GM23248 (cell line): ENCODE results near the gene KDM2B. TPM values are rescaled to one million over a fixed set of nuclear protein-coding genes. Genes with fewer than 3 reads are reported as not detected.

Experiments
- DNase-seq: peaks from one replicate; pipeline ENCODE4 v3.0.0-alpha.2; 2015
- H2AFZ ChIP-seq: fragments of 200-600 bp; sonication (generic); 2 replicates; pipeline ENCODE4 v1.6.1; 2016; ENCODE audit warnings: antibody characterized with exemption
- H3F3A ChIP-seq: fragments of 200-600 bp; sonication (generic); 2 replicates; pipeline ENCODE4 v1.6.1; 2016; ENCODE audit warnings: mild to moderate bottlenecking, antibody characterized with exemption, mixed run types; ENCODE audit not compliant: insufficient read depth
- H3K27ac ChIP-seq: fragments of 200-600 bp; sonication (generic); 2 replicates; pipeline ENCODE4 v1.5.1; 2016; ENCODE audit warnings: mild to moderate bottlenecking
- H3K27me3 ChIP-seq: fragments of 200-600 bp; sonication (generic); replicated peaks from 2 replicates; pipeline ENCODE4 v1.6.1; 2016; ENCODE audit warnings: mild to moderate bottlenecking; ENCODE audit not compliant: insufficient read depth
- H3K36me3 ChIP-seq: fragments of 200-600 bp; sonication (generic); 2 replicates; pipeline ENCODE4 v1.6.1; 2016; ENCODE audit warnings: low read depth, mild to moderate bottlenecking
- H3K4me1 ChIP-seq: fragments of 200-600 bp; sonication (generic); 2 replicates; pipeline ENCODE4 v1.6.1; 2016; ENCODE audit warnings: mild to moderate bottlenecking; ENCODE audit not compliant: insufficient read depth
- H3K4me2 ChIP-seq: fragments of 200-600 bp; sonication (generic); one replicate; pipeline ENCODE4 v1.6.1; 2016; ENCODE audit warnings: mild to moderate bottlenecking; ENCODE audit not compliant: unreplicated experiment
- H3K4me3 ChIP-seq: fragments of 200-600 bp; sonication (generic); 2 replicates; pipeline ENCODE4 v1.5.1; 2016; ENCODE audit warnings: mild to moderate bottlenecking
- H3K79me2 ChIP-seq: fragments of 200-600 bp; sonication (generic); 2 replicates; pipeline ENCODE4 v1.6.1; 2016; ENCODE audit warnings: mild to moderate bottlenecking; ENCODE audit not compliant: insufficient read depth
- H3K9ac ChIP-seq: fragments of 200-600 bp; sonication (generic); 2 replicates; pipeline ENCODE4 v1.6.1; 2016; ENCODE audit warnings: mild to moderate bottlenecking
- H3K9me2 ChIP-seq: fragments of 200-600 bp; sonication (generic); 2 replicates; pipeline ENCODE4 v1.6.1; 2016; ENCODE audit warnings: mixed run types, mild to moderate bottlenecking, moderate library complexity; ENCODE audit not compliant: insufficient read depth
- H3K9me3 ChIP-seq: fragments of 200-600 bp; sonication (generic); one replicate; pipeline ENCODE4 v1.6.1; 2017; ENCODE audit warnings: low read depth
- H4K20me1 ChIP-seq: fragments of 200-600 bp; sonication (generic); 2 replicates; pipeline ENCODE4 v1.6.0; 2016; ENCODE audit not compliant: insufficient read depth
- EZH2 ChIP-seq: fragments of 200-600 bp; sonication (generic); IDR thresholded peaks from 2 replicates; pipeline ENCODE4 v1.6.1; 2018; ENCODE audit warnings: antibody characterized with exemption, mild to moderate bottlenecking; ENCODE audit not compliant: insufficient read depth, poor library complexity, severe bottlenecking
- EZH2phosphoT487 ChIP-seq: fragments of 200-600 bp; sonication (generic); IDR thresholded peaks from 2 replicates; pipeline ENCODE4 v1.6.1; 2018; ENCODE audit warnings: antibody characterized with exemption, moderate library complexity, mild to moderate bottlenecking, low read depth; ENCODE audit not compliant: insufficient read depth
- WGBS, 2 experiments: methylation state at CpG; one replicate each; pipeline ENCODE4 v1.1.6; 2015 to 2017; ENCODE audit warnings: low lambda C conversion rate in 2 of 2, low coverage in 1 of 2; ENCODE audit errors: missing lambda C conversion rate in 2 of 2; 5-methylcytosine and 5-hydroxymethylcytosine counted together
- in situ Hi-C: fragments of 300-500 bp; cut with MboI; formaldehyde crosslinking; loops from 2 replicates; pipeline ENCODE4 v1.15.0; 2020
- polyA plus RNA-seq: library from polyadenylated mRNA; unstranded; fragments of >200 nt; fragmentation: Nextera tagmentation; extraction: Ambion mirVana; gene quantifications from 2 replicates; pipeline ENCODE4 v1.2.1, GENCODE V29; 2016
- total RNA-seq: library from RNA; depleted of rRNA; stranded (reverse); fragments of >200 nt; shearing (Covaris generic); gene quantifications from 2 replicates; pipeline ENCODE4 v1.2.3, GENCODE V29; 2014

Gene KDM2B
- total and polyA plus RNA-seq, 2 experiments from 2014 or later = 8.2 to 20.1 TPM

- Histone ChIP-seq H3K9me2 (no peaks in the 10 kb centered on the region), H4K20me1 (no peaks in the 10 kb centered on the region), H3K4me1 (peaks cover 4% of the 10 kb centered on the region; the same call in 1 of the 2 replicates), H2AFZ (no peak overlapping the region), H3K27ac (no peak overlapping the region), H3F3A (peaks cover 8% of the 10 kb centered on the region; the same call in 1 of the 2 replicates), H3K36me3 (no peaks in the 10 kb centered on the region), H3K79me2 (no peaks in the 10 kb centered on the region), H3K27me3 (no peaks in the 10 kb centered on the region), H3K4me2 (no peak overlapping the region), H3K4me3 (no peak overlapping the region), H3K9ac (no peak overlapping the region), H3K9me3 (no peaks in the 10 kb centered on the region)
- in situ Hi-C loops = no loop called here
- 88 to 98% methylated on average over 7 of the region's 7 CpGs for whole genome bisulfite sequencing, 2 experiments
- no peak for DNase-seq
- TF ChIP-seq EZH2phosphoT487 = no peak
- no peak for TF ChIP-seq EZH2
These were observed 51.6 kb downstream of the KDM2B start for GRCh38 chr12:121529184-121529583.

- WGBS, 2 experiments = 92 to 94% methylated on average over 8 of the region's 8 CpGs
- no peak for DNase-seq
- H2AFZ ChIP-seq = no peak overlapping the region
- H4K20me1 ChIP-seq = no peaks in the 10 kb centered on the region
- H3K9ac ChIP-seq = no peak overlapping the region
- H3K27ac ChIP-seq = no peak overlapping the region
- H3F3A ChIP-seq = no peaks in the 10 kb centered on the region
- no peaks in the 10 kb centered on the region for H3K79me2 ChIP-seq
- H3K4me1 ChIP-seq = no peaks in the 10 kb centered on the region
- H3K27me3 ChIP-seq = no peaks in the 10 kb centered on the region
- no peak overlapping the region for H3K4me2 ChIP-seq
- H3K9me2 ChIP-seq = no peaks in the 10 kb centered on the region
- H3K9me3 ChIP-seq = no peaks in the 10 kb centered on the region
- H3K36me3 ChIP-seq = no peaks in the 10 kb centered on the region
- in situ Hi-C loops = no loop called here
- no peak for TF ChIP-seq EZH2
- no peak for TF ChIP-seq EZH2phosphoT487
- no peak overlapping the region for H3K4me3 ChIP-seq
These were observed 55.4 kb downstream of the KDM2B start for GRCh38 chr12:121525411-121525810.

GRCh38 chr12:121524196-121524916, 56.5 kb downstream of the KDM2B start:
- no peak overlapping the region for H2AFZ ChIP-seq
- no peak overlapping the region for H3K4me3 ChIP-seq
- no peak overlapping the region for H3K27ac ChIP-seq
- H4K20me1 ChIP-seq = no peaks in the 10 kb centered on the region
- no peaks in the 10 kb centered on the region for H3K4me1 ChIP-seq
- no peak overlapping the region for H3K4me2 ChIP-seq
- in situ Hi-C loops = no loop called here
- no peaks in the 10 kb centered on the region for H3K79me2 ChIP-seq
- no peak for TF ChIP-seq EZH2
- TF ChIP-seq EZH2phosphoT487 = no peak
- 69 to 71% methylated on average over 16 of the region's 16 CpGs for WGBS, 2 experiments
- H3F3A ChIP-seq = no peaks in the 10 kb centered on the region
- H3K9me3 ChIP-seq = no peaks in the 10 kb centered on the region
- H3K9me2 ChIP-seq = no peaks in the 10 kb centered on the region
- H3K9ac ChIP-seq = no peak overlapping the region
- H3K36me3 ChIP-seq = no peaks in the 10 kb centered on the region
- no peaks in the 10 kb centered on the region for H3K27me3 ChIP-seq
- DNase-seq = no peak

- Histone ChIP-seq H3F3A (no peaks in the 10 kb centered on the region), H3K4me1 (no peaks in the 10 kb centered on the region), H3K4me3 (no peak overlapping the region), H3K27ac (no peak overlapping the region), H4K20me1 (no peaks in the 10 kb centered on the region), H3K79me2 (no peaks in the 10 kb centered on the region), H3K9ac (no peak overlapping the region), H3K36me3 (no peaks in the 10 kb centered on the region), H3K4me2 (no peak overlapping the region), H2AFZ (no peak overlapping the region), H3K9me2 (no peaks in the 10 kb centered on the region), H3K9me3 (no peaks in the 10 kb centered on the region), H3K27me3 (no peaks in the 10 kb centered on the region)
- no peak for DNase-seq
- WGBS, 2 experiments = 90% methylated on average over 16 of the region's 16 CpGs
- TF ChIP-seq EZH2 = no peak
- in situ Hi-C loops = no loop called here
These were observed 57.1 kb downstream of the KDM2B start for GRCh38 chr12:121523741-121524140.
